ENCODE measurements around the gene ULK4.
"Not testable (repeated sequence)": the region's sequence is repeated elsewhere in the genome, so short reads cannot be mapped to it uniquely, and the experiment has no call there.

Gene ULK4

DNA sequence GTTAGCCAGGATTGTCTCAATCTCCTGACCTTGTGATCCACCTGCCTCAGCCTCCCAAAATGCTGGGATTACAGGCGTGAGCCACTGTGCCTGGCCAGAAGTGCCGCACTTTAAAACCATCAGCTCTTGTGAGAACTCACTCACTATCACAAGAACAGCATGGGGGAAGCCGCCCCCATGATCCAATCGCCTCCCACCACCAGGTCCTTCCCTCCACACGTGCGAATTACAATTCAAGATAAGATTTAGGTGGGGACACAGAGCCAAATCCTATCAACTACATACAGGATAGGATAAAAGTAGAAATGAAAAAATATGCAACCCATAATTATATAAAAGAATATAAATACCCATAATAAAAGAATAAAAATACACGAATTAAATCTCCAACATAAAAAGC, 199.0 kb downstream of the ULK4 start:
- DNase-seq (ENCODE audit: low read depth) = not testable (repeated sequence)

DNA sequence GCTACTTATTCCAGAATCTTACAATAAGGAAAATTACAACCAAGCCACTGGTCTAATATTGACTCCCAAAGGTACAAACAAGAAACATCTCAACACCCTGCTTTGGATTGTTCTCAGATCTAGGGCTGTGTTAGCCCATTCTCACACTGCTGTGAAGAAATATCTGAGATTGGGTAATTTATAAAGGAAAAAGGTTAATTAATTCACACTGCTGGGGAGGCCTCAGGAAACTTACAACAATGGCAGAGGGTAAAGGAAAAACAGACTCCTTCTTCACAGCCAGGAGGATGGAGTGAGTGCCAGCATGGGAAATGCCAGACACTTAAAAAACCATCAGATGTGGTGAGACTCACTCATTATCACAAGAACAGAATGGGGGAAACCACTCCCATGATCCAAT, 208.3 kb downstream of the ULK4 start:
- DNase-seq (ENCODE audit: low read depth) = no peak

DNA sequence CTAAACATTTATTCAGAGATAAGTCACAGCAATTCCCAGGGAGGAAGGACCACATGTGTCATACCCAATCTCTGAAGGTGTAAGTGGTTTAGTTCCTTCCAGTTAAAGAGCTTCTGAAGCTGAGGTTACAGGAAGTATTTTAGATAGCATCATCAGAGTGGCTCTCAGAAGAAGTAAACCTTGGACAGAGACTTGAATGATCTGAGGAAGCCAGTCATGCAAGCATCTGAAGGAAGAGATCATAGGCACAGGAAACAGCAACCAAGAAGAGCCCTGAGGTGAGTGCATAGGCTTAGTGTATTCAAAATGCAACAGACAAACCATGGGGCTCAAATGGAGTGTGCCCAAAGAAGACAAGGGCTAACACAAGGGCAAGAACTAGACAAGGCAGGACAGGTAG, 210.3 kb downstream of the ULK4 start:
- no peak for DNase-seq (ENCODE audit: low read depth)

DNA sequence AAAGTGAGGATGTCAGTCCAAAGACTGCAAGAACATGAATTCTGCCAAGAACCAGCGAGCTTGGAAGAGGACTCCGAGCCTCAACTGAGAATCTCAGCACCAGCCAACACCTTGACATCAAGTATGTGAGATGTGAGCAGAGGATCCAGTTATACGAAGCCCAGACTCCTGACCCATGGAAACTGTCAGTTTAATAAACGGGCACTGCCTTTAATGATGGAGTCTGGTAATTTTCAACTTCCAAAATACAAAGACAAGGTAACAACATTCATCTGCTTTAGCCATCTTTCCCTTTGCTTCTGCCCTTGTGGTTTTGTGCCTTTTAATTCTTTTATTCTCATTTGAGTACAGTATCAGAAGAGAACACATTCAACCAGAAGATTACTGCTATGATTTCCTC, 211.9 kb downstream of the ULK4 start:
- no peak for DNase-seq (ENCODE audit: low read depth)

DNA sequence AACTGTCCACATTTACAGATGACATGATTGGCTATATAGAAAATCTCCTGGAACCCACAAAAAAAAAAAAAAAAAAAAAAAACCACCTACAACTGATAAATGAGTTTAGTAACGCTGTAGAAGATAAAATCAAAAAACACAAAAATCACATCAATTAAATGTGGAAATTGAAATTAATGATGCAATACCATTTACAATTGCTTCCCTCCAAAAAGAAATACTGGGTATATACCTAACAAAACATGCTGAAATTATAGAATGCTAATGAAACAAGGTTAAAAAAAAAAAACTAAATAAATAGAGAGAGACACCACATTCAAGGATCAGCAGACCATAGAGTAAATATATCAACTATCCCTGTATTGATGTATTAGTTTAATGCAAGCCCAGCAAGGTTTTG, 215.7 kb downstream of the ULK4 start:
- no peak for DNase-seq (ENCODE audit: low read depth)

DNA sequence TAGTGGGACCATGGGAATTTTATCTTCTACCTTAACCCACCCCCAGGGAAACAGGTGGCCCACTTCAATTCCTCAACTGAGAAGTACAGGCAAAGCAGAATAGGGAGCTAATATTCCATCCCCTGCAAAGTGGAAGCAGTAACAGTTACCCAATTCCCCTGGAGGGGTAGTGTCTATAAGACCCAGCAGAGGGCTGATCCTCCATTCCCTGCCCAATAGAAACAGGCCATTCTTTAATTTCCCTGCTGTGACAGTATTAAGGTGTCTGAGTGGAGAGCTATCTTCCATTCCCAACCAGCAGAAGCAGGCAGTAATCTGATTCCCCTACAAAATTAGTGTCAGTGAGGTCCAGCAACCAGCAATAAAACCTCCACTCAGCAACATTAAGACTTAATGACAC, 219.8 kb downstream of the ULK4 start:
- no peak for DNase-seq (ENCODE audit: low read depth)

DNA sequence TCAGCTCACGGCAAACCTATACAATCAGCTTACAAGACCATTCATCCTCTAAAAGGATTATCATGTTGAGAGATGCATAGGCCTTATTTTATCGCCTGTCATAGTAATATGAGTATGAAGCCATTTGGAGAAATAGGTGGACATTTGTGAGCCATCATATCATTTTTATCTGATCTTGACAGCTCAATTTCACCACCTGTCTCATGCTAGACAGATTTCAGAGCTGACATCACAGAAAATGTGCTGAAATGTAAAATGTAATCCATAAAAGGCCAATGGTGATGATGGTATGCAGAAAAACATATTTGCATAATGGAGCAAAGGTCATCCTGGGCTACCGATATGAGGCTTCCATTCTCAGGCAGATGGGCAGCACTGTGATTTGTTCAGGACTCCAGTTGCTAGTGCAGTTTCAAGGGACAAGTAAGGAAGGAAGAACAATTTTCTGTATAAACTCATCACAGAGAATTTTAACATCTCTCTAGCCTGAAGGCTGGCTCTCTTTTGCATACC, 221.5 kb downstream of the ULK4 start:
- DNase-seq (ENCODE audit: low read depth) = no peak

DNA sequence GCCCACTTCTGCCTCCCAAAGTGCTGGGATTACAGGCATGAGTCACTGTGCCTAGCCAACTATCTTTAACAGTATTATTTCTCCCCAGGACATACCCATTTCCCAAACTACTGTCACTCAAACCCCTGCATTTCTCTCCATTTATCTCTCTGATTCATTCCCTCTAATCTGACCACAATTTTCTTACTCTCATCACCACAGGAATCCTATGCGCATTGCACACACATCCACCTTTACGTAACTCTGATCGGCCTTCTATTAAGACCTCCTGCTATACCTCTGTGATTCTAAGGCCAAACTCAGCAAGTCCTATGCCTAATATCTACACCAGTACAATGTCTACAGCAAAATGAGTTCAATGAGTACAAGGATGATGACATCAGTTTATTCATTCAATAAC, 235.0 kb downstream of the ULK4 start:
- DNase-seq (ENCODE audit: low read depth) = no peak

DNA sequence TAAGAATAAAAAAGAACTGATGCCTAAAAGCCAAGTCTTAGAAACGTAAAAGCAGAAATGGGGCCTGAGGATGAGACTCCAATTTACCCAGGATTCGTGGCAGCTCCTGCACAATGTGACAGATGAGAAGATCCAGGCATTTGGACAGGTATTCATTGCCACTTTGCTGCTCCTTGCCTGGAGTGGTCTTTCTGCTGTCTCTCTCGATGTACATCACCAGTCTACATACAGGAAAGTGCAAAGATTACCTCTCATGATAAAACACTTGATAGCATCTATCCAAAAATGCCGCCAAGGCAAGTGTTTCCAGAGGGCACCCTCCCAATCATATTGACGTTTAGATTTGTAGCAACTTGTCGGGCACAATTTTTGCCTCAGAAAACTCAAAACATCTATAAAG, 244.3 kb downstream of the ULK4 start:
- DNase-seq (ENCODE audit: low read depth) = no peak

DNA sequence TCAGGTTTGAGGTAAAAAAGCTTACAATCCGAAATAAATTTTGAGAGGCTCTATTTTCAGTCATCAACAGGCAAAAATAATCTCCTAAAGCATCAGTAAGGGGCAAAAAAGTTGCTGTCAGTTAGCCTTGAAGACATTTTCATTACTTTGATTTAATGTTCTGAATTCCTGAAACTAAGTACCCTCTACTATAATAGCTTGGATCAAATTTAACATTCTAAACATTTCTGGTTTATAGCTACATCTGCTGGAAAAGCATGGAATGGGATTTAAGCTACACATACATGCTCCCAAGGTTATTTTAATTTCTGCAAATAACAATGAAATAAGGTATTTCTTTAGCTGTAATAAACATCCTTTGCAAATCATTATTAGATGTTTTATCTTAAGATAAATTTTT, 245.4 kb downstream of the ULK4 start:
- no peak for DNase-seq (ENCODE audit: low read depth)

DNA sequence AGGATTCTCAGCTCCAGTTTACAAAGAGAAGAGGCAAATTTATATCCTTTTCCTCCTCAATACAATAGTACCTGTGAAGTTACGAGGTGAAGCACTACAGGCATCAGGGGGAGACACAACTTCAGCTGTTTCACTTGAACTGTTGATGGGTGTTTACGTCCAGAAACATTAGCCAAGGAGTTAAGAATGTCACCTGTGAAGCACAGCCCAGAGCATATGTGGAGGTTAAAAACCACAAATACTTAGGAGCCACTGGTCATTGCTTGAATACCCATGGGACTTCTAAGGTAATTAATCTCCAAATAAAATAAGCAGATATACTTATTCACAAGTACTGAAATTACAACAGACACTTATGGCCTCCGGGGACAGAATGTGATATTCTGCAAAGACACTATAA, 246.5 kb downstream of the ULK4 start:
- DNase-seq (ENCODE audit: low read depth) = no peak

DNA sequence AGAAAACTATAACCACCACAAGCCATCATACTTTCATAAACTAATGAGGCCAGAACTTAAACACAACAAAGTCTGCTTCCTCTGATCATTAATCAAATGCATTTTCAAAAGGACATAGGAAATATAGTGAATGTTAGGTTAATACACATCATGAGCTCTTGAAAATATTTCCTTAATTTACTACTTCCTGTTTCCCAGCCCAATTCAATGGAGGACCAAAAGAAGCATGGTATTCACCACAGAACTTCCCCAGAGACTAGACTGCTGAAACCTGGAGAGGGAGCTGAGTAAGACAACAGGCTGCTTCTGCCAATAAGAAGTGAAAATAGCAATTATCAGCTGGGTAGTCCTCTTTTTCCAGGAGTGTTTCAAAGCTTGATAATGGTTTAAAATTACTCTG, 250.3 kb downstream of the ULK4 start:
- no peak for DNase-seq (ENCODE audit: low read depth)

DNA sequence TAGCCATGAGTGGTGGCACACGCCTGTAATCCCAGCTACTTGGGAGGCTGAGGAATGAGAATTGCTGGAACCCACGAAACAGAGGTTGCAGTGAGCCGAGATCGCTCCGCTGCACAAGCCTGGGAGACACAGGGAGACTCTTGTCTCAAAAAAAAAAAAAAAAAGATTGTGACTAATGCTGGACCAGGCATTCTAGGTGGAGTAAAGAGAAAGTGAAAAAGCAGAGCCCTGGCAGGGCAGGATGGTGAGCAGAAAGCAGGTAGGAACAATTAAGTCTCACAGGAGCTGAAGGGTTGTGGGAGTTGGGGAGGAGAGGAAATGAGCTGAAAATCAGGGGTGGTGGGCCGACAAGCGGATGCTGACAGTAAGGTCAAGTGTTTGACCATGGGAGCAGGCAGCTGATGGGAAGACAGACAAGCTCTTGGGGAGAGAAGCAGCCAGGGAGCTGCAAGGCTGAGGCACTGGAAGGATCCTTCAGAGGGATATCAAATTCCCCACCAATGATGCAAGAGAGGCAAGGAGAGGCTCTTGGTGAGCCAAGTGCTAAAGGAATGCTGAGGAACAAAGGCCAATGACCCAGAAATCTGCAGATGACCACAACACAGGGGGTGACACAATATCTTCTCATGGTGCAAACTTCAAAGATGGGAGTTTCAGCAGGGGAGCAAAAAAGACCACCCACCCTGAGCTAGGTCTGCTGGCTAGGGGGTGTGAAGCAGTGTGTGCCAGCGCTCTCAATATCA, 251.1 kb downstream of the ULK4 start:
- DNase-seq (ENCODE audit: low read depth) = no peak

DNA sequence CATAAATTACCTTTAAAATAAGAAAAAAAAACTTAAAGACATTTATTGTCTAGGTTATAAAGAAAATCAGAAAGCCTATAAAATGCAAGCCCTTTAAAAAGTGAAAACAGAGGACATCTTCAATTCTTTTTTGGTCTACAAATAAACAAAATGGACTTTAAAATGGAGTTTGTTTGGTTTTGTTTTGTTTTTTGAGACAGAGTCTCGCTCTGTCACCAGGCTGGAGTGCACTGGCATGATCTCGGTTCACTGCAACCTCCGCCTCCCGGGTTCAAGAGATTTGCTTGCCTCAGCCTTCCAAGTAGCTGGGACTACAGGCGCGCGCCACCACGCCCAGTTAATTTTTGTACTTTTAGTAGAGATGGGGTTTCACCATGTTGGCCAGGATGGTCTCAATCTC, 252.7 kb downstream of the ULK4 start:
- not testable (repeated sequence) for DNase-seq (ENCODE audit: low read depth)

DNA sequence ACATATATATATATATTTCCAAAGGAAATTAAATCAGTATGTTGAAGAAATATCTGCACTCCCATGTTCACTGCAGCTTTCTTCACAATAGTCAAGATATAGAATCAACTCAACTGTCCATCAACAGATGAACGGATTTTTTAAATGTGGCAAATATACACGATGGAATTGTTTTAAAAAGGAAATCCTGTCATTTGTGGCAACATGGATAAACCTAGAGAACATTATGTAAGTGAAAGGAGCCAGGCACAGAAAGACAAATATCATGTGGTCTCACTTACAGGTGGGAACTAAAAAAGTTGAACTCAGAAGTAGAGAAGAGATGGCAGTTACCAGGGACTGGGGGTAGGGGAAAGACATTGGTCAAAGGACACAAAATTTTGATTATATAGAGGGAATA, 253.7 kb downstream of the ULK4 start:
- no peak for DNase-seq (ENCODE audit: low read depth)

DNA sequence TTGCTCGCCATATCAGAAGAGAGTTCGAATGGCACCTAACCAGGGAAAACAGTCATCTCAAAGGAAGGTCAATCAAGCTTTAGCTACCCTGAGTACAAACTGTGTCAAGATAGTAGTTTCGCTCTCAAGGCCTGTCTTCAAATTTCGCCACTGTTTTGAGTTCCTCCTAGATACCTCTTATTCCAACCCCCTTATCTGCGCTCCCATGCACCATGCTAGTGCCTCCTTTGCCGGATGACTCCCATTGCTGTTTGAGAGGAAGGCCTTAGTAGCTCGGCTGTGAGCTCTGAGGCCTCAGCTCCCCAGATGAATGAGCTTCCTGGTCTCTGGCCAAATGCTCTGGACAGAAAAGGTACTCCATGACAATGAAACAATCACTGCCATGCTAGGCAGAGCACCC, 256.0 kb downstream of the ULK4 start:
- DNase-seq (ENCODE audit: low read depth) = no peak

DNA sequence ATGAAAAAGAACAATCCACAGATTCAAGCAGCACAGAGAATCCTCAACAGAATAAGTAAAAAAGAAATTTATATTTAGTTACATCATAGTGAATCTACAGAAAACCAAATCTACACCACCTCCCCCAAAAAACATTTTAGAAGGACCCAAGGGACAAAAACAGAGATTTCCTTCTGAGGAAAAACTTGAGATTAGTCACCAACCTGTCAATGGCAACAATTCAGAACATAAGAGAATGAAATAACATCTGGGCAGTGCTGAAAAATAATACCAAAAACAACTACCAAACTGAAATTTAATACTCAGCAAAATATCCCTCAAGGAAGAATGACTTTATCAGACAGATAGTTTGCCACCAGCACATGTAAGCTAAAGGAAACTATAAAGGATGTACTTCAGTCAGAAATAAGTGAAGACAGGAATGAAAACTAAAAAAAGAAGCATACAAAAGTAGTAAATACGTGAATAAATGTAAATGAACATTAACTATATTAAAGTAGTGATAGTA, 260.7 kb downstream of the ULK4 start:
- DNase-seq (ENCODE audit: low read depth) = no peak

DNA sequence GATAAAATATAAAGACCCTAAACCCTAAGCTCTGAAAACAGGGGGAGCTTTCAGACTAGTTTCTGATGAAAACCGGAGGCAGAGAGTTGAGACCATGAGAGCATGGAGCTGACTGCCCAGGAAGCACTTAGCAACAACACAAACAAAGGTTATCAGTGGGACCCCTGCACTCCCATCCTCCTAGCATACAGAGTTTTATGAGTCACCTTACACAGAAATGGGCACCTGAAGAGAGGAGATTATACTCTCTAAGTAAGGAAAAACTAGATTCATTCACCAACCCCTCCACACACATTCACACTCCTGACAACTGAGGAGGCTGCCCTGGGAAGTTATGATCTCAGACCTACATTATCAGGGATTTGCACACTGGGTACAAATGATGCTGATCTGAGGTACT, 261.7 kb downstream of the ULK4 start:
- DNase-seq (ENCODE audit: low read depth) = no peak

DNA sequence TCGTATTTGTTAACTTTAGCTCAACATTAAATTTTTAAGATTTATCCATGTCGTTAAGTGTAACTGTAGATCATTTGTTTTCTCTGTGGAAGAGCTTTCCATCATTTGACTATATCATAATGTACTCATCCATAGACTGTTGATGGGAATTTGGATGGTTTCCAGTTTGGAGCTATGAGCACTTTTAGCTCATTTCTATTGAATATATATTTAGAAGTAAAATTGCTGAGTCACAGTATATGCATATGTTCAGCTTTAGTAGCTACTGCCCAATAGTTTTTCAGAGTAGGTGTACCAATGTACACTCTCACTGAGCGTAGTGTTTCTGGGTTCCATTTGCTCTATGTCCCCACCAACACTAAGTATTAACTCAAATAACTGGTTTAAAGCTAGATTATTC, 263.0 kb downstream of the ULK4 start:
- DNase-seq (ENCODE audit: low read depth) = no peak

DNA sequence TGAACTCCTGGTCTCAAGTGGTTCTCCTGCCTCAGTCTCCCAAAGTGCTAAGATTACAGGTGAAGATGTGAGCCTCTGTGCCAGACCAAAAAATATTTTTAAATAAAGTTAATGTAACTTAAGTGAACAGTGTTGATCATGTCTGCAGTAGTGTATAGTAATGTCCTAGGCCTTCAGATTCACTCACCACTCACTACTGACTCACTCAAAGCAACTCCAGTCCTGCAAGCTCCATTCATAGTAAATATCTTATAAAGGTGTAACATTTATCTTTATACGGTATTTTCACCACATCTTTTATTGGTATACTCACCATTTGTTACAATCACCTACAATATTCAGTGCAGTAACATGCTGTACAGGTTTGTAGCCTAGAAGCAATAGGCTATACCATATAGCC, 264.2 kb downstream of the ULK4 start:
- no peak for DNase-seq (ENCODE audit: low read depth)

DNA sequence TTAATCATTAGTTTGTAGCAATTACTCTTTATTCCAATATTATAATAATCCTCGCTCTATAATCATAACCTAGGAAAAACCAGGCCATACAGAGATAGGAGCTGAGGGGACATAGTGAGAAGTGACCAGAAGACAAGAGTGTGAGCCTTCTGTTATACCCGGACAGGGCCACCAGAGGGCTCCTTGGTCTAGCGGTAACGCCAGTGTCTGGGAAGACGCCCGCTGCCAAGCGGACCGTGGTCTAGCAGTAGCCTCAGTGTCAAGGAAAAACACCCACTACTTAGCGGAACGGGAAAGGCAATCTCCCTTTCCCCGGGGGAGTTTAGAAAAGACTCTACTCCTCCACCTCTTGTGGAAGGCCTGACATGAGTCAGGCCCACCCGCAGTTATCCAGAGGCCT, 266.1 kb downstream of the ULK4 start:
- not testable (repeated sequence) for DNase-seq (ENCODE audit: low read depth)

DNA sequence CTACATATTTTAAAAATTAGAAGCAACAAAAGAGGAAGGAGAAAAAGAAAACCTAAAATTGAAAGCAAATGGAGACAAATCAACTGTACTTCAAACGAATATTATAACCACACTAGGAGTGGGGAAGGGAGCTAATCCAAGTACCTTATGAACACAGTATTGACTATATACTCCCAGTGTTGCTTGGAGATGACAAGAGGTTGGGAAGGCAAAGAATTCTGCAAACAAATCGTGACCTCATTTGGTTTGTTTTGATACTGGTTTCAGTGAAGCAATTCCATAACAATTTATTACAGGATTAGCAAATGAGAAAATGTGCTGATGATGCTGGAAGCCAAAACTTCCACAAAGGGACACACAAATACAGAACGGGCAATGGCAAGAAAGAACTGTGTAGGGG, 268.1 kb downstream of the ULK4 start:
- no peak for DNase-seq (ENCODE audit: low read depth)

DNA sequence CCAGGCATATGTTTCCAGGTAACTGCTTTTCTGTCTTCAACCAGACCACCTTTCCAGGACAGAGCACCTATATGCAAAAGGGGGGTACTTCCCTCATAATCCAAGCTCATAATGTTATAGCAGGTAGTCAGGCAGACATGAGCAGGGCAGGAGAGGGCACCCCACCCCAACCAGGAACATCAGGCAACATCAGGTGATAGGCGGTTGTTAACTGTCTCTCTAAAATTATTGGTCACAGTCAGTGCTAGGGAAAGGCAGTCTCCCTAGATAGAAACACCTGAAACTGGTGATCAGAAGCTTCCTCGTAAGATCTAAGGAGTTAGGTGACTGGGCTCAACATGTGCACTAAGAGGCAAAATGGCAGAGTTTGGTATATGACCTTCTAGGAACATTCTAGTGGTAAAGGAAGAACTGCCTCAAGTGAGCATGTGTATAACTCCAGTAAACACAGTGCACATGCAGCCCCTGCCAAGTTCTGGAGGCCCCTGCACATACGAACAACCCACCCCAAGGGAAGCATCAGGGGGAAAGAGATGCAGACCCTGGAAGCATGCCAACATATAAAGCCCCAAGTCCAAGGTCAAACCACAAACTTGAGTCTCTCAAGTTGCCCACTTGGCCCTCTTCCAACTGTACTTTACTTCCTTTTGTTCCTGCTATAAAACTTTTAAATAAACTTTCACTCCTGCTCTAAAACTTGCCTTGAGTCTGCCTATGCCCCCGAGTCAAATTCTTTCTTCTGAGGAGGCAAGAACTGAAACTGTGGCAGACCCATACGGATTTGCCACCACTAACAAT, 270.9 kb downstream of the ULK4 start:
- DNase-seq (ENCODE audit: low read depth) = no peak
